ENCODE data around the gene ZNF407.

Gene ZNF407

DNA sequence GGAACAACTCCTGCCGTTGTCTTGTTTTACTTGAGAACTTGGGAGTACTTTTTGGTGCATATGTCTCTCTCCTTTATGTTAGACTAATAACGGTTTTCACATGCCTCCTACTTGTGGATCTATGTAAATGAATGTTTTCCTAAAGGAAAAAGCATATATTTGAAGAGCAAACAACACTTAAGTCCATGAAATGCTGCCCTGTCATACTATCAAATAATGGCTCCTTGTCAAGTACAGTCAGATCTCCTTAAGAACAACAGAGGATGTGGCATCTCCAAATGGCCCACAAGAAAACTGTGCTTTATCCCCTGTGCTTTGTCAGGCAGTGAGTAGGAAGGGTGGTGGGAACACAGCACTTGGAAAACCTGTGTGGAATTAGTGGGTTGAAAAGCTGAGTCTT, 413.0 kb downstream of the ZNF407 start:
- no peak for DNase-seq (ENCODE audit: low read depth)
- no peak overlapping the region for H3K4me3 ChIP-seq (ENCODE audit: low read depth, low read length)
- TF ChIP-seq, protein P1, sequence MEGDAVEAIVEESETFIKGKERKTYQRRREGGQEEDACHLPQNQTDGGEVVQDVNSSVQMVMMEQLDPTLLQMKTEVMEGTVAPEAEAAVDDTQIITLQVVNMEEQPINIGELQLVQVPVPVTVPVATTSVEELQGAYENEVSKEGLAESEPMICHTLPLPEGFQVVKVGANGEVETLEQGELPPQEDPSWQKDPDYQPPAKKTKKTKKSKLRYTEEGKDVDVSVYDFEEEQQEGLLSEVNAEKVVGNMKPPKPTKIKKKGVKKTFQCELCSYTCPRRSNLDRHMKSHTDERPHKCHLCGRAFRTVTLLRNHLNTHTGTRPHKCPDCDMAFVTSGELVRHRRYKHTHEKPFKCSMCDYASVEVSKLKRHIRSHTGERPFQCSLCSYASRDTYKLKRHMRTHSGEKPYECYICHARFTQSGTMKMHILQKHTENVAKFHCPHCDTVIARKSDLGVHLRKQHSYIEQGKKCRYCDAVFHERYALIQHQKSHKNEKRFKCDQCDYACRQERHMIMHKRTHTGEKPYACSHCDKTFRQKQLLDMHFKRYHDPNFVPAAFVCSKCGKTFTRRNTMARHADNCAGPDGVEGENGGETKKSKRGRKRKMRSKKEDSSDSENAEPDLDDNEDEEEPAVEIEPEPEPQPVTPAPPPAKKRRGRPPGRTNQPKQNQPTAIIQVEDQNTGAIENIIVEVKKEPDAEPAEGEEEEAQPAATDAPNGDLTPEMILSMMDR (IDR thresholded peaks at IDR 0.05; ENCODE audit: low read depth, low read length, missing control alignments) = no peak

DNA sequence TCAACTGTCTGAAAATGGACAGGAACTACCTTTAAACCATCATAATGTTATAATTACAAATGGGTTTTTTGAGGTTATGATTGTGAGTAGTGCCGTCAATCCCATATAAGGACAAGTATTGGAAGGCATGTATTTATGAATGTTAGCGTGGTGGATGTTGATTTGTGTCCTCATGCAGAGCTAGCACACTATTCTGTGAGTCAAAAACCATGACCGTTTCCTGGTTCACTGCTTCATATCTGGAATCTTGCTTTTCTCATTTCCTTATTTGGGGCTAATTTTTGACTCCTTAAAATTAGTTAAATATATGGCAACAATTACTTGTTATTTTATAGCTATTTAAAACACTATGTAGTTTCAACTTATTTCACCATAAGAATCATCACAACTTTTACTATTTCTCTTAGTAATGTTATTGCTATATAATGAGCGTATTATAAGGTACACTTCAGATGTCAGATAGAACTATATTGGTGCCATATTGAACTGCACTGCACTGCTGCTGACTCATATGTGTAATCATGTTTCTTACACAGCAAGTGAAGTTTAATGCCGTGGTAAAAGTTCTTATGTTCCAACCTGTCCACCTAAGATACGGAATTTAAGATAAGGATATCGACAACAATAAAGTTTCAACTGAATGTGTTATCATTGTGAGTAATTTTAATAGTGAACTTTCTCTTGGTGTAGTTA, 418.5 kb downstream of the ZNF407 start:
- DNase-seq (ENCODE audit: low read depth) = peak; percentile 70
- H3K4me3 ChIP-seq (ENCODE audit: low read depth, low read length) = no peak overlapping the region
- TF ChIP-seq, protein P1 (IDR thresholded peaks at IDR 0.05; ENCODE audit: low read depth, low read length, missing control alignments) = no peak

DNA sequence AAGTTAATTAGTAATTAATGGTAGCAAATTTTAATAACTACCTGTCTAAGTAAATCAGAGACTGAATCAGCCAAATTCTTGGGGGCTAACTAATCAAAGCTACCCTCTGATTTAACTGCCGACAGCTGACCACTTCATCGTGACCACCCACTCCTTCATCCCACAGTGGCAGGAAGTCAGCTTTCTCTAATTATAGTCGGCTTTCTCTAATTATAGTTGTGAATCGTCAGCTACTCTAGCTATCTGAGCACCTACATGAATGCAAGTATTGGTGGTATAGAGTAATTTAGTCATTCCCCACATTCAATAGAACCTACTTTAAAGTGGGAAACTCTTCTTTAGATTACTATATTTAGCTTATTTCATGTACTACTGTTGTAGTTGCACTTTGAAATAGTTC, 425.8 kb downstream of the ZNF407 start:
- DNase-seq (ENCODE audit: low read depth) = no peak
- no peak overlapping the region for H3K4me3 ChIP-seq (ENCODE audit: low read depth, low read length)
- TF ChIP-seq, protein P1 (IDR thresholded peaks at IDR 0.05; ENCODE audit: low read depth, low read length, missing control alignments) = no peak

DNA sequence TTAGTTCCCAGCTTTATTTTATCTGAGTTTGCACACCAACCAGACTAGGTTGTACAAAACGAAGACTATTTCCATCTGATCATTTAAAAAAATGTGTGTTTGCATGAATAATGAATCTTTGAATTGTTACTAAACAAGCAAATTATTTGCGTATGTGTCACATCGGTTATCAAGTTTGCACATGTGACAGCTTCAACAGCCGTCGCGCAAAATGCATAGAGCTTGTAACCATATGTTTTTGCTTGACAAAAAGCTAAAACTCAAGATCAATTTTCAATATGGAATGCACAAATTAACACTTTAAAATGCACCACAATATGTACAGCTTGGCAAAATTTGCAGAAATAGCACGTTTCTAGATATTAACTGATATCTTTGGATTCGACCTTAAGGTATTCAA, 427.2 kb downstream of the ZNF407 start:
- TF ChIP-seq, protein P1 (IDR thresholded peaks at IDR 0.05; ENCODE audit: low read depth, low read length, missing control alignments) = no peak
- H3K4me3 ChIP-seq (ENCODE audit: low read depth, low read length) = no peak overlapping the region
- no peak for DNase-seq (ENCODE audit: low read depth)

DNA sequence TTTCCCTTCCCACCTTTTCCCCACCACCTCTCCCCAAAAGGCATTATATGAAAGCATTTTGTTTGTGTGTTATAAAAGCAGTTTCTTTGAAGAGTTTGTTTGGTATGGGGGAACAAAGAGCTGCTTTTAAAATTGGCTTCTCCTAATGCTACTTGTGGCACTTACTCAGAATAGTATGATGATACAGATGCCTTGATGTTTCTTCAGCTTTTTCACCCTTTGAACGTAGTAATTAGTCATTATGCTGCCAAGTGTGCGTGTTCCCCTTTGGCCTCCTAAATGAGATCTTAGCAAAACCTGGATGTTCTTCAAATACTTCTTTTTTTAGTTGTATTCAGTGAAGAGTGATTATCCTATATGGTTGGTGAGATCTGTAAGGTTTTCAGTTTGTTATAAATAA, 427.9 kb downstream of the ZNF407 start:
- DNase-seq (ENCODE audit: low read depth) = no peak
- H3K4me3 ChIP-seq (ENCODE audit: low read depth, low read length) = no peak overlapping the region
- TF ChIP-seq, protein P1 (IDR thresholded peaks at IDR 0.05; ENCODE audit: low read depth, low read length, missing control alignments) = no peak

DNA sequence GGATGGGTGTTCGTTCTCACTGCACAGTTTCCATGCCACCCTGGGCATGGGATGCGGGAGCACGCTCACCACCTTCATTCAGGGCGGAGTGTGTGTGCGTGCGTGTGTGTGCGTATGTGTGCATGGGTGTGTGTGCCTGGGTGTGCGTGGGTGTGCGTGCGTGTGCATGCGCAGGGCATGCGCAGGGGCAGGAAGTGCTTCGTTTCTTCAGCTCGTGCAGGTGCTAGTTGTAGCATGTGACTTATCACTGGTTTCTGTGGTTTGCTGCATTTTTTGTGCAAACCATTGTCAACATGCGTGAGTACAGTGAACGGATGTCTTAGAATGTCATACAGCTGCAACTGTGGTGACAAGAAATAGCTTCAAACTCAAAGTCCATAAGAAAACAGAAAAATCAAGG, 431.8 kb downstream of the ZNF407 start:
- TF ChIP-seq, protein P1 (IDR thresholded peaks at IDR 0.05; ENCODE audit: low read depth, low read length, missing control alignments) = no peak
- H3K4me3 ChIP-seq (ENCODE audit: low read depth, low read length) = no peak overlapping the region
- DNase-seq (ENCODE audit: low read depth) = no peak

DNA sequence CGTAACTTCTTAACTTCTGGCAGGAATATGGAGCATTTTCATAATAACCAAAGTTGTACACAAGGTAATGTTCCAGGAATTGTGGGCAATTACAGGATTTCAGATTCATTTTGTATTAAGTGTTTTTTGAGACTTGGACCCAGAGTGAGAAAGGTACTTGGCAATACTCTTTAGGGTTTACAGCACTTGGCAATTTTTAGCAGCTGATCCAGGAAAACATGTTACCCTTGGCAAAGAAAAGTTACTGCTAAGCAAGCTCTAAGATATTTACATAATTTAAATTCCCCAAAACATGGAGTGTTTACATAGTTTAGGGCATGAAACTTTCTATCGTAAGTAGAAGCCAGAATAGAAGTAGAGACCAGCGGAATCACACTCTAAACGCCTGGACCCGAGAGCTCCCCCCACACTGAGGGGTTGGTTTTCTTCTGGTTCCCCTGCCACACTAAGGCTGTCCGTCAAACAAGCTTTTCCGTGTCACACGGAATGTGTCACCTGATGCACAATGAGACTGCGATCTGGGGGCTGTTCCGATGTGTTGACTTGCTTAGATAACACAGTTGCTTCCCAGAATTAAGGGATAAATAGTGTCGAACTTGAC, 434.1 kb downstream of the ZNF407 start:
- DNase-seq (ENCODE audit: low read depth) = no peak
- H3K4me3 ChIP-seq (ENCODE audit: low read depth, low read length) = no peak overlapping the region
- TF ChIP-seq, protein P1 (IDR thresholded peaks at IDR 0.05; ENCODE audit: low read depth, low read length, missing control alignments) = no peak
